Mucosa of descending colon (tissue), 3 donors: Measurements from ENCODE around the gene ARL15. TPM values are rescaled to one million over a fixed set of nuclear protein-coding genes. Genes with fewer than 3 reads are reported as not detected.

Experiments
- ATAC-seq: fragments of 200-7000 bp; cut with Tn5 transposase; one replicate; pipeline ENCODE4 v1.9.1; 2020; ENCODE audit warnings: mild to moderate bottlenecking, moderate library complexity
- DNase-seq, 3 donors: peaks; one replicate each; pipeline ENCODE4 v3.0.0-alpha.2; 2020
- H3K36me3 ChIP-seq: fragments of 200-600 bp; one replicate; pipeline ENCODE4 v1.8.0; 2021; ENCODE audit warnings: low read depth, mild to moderate bottlenecking
- H3K4me1 ChIP-seq: fragments of 200-600 bp; one replicate; pipeline ENCODE4 v1.8.0; 2021; ENCODE audit warnings: low read depth, mild to moderate bottlenecking
- H3K4me3 ChIP-seq: fragments of 200-600 bp; one replicate; pipeline ENCODE4 v1.8.0; 2021; ENCODE audit warnings: mild to moderate bottlenecking
- H3K9me3 ChIP-seq: fragments of 200-600 bp; one replicate; pipeline ENCODE4 v1.8.0; 2021; ENCODE audit warnings: mild to moderate bottlenecking
- CTCF ChIP-seq: fragments of 200-600 bp; IDR thresholded peaks from one replicate; pipeline ENCODE4 v1.8.0; 2022; ENCODE audit warnings: antibody characterized with exemption, mild to moderate bottlenecking
- intact Hi-C, 2 donors: fragments of 100-400 bp; cut with DNase I in 1 of 2; cut with micrococcal nuclease in 1 of 2; formaldehyde crosslinking; loops; one replicate each; pipeline versions ENCODE4 v1.11.0 to v1.11.1; 2022; cut with DNase I, micrococcal nuclease
- total RNA-seq, 3 donors: library from RNA; stranded (reverse); fragmentation: NEBNext Ultra II Directional in 2 of 3; extraction: Animal tissue kit (Norgen Biotek cat#: 25700) in 2 of 3; gene quantifications; one replicate each; pipeline versions ENCODE4 v1.2.1 to v1.2.4, GENCODE V29; 2021 to 2023
- donor health status: DM: no; HTN: no; CAD: no; lungs with moderate emphysema.
- donor health status: DM: no; HTN: no; CAD: no.
- donor health status: DM: no; HTN: yes; CAD: no.

The ARL15 gene
- total RNA-seq, 3 donors from 2014 or later: 21.2 to 34.8 (median 30.1) TPM

GRCh38 chr5:53929570-53929969 lies 380.8 kb downstream of the ARL15 start:
- Histone ChIP-seq H3K9me3 (no peaks in the 10 kb centered on the region), H3K4me1 (no peaks in the 10 kb centered on the region), H3K4me3 (no peak overlapping the region), H3K36me3 (no peaks in the 10 kb centered on the region)
- no peak for ATAC-seq
- intact Hi-C loops: no loop called here
- no peak for DNase-seq
- no peak for TF ChIP-seq CTCF

DNA sequence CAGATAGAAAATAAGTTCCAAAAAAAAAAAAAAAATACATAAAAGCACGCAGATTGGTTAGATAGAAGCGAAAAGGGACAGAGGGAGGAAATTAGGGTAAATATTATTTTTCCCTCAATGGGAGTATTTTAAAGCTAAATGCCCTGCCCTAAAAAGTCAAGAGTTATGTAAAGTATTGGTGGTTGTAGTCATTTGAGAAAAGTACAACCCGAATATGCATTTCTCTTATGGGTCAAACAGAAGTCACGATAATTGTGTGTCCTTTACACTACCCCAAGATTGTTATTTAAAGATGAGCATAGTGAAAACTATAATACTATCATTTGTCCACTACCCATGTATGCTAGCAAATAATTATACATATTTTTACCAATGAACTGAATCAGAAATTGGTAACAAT lies 381.2 kb downstream of the ARL15 start:
- ATAC-seq (no peak), DNase-seq (no peak)
- no peak for TF ChIP-seq CTCF
- Histone ChIP-seq H3K4me3 (no peak overlapping the region), H3K36me3 (no peaks in the 10 kb centered on the region), H3K9me3 (no peaks in the 10 kb centered on the region), H3K4me1 (no peaks in the 10 kb centered on the region)
- intact Hi-C loops: no loop called here

DNA sequence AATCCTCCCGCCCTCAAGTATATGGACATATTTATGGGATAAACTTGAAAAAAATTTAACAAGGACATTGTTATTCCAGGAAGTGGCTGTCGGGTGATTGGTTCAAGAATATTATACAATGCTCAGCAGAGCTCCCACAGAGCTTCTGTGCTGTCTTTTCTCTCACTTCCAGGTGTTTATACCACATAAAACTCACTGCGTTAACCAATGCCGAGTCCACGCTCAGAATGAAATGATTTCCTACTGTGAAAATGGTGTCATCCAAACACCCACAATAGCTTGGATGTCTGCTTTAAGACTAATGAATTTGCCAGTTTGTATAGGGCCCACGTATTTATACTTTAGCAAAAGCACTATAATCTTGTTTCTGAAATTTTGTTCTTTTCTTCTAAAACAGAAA lies 381.7 kb downstream of the ARL15 start:
- no peak for TF ChIP-seq CTCF
- Histone ChIP-seq H3K36me3 (no peaks in the 10 kb centered on the region), H3K9me3 (no peaks in the 10 kb centered on the region), H3K4me1 (peaks cover under 1% of the 10 kb centered on the region), H3K4me3 (no peak overlapping the region)
- intact Hi-C loops: no loop called here
- DNase-seq (no peak), ATAC-seq (no peak)

GRCh38 chr5:53927668-53928247 lies 382.6 kb downstream of the ARL15 start:
- ATAC-seq: no peak

GRCh38 chr5:53926026-53926425 lies 384.3 kb downstream of the ARL15 start:
- intact Hi-C loops: no loop called here
- no peak for TF ChIP-seq CTCF
- ATAC-seq: no peak
- no peak overlapping the region for H3K4me3 ChIP-seq
- no peaks in the 10 kb centered on the region for H3K9me3 ChIP-seq
- DNase-seq: no peak
- no peaks in the 10 kb centered on the region for H3K36me3 ChIP-seq
- H3K4me1 ChIP-seq: peaks cover 3% of the 10 kb centered on the region

More at GRCh38 chr5:53927668-53928247, 382.6 kb downstream of the ARL15 start:
- no peak for DNase-seq
- no peak overlapping the region for H3K4me3 ChIP-seq
- no peaks in the 10 kb centered on the region for H3K36me3 ChIP-seq
- H3K9me3 ChIP-seq: no peaks in the 10 kb centered on the region
- intact Hi-C loops: no loop called here
- H3K4me1 ChIP-seq: peaks cover 3% of the 10 kb centered on the region
- TF ChIP-seq CTCF: no peak

GRCh38 chr5:53924392-53924791 lies 386.0 kb downstream of the ARL15 start:
- Histone ChIP-seq H3K9me3 (no peaks in the 10 kb centered on the region), H3K4me3 (no peak overlapping the region), H3K36me3 (no peaks in the 10 kb centered on the region), H3K4me1 (peaks cover 3% of the 10 kb centered on the region)
- no peak for TF ChIP-seq CTCF
- ATAC-seq (no peak), DNase-seq (no peak)
- intact Hi-C loops: no loop called here
